Dermis lymphatic vessel endothelial cell (primary cell): Measurements from ENCODE around the gene LRRC57. TPM values are rescaled to one million over a fixed set of nuclear protein-coding genes. Genes with fewer than 3 reads are reported as not detected.

Experiments used
- total RNA-seq: library from RNA; depleted of rRNA; stranded (reverse); fragments of >200 nt; gene quantifications from 2 replicates; pipeline ENCODE4 v1.2.1, GENCODE V29; 2014

Gene LRRC57
- 15.4 and 18.7 TPM in 2 replicates for total RNA-seq

GRCh38 chr15:42548249-42549031 lies at the start of gene LRRC57, which contains the start of gene HAUS2:
Gene LRRC57, minus strand, starts transcription at chr15:42548793. Its CDS starts 359 bp downstream, at chr15:42548434.
Gene HAUS2, plus strand, starts transcription at chr15:42548838. Its CDS starts 35 bp downstream, at chr15:42548873.

GRCh38 chr15:42575188-42576039 lies 26.8 kb upstream of the LRRC57 start, which contains the start of gene STARD9:
Gene STARD9, plus strand, starts transcription at chr15:42575606. Its CDS starts 110 bp downstream, at chr15:42575716.

GRCh38 chr15:42495361-42496212 lies 53.0 kb downstream of the LRRC57 start, which contains the start of gene SNAP23:
Gene SNAP23, plus strand, starts transcription at chr15:42495634. Its CDS starts 16,213 bp downstream, at chr15:42511847.

GRCh38 chr15:42490671-42491538 lies 57.7 kb downstream of the LRRC57 start, which contains the start of gene ZNF106:
Gene ZNF106, minus strand, starts transcription at chr15:42491141. Its CDS starts 18,852 bp downstream, at chr15:42472289.

Other genes with a start within 250 kb of the LRRC57 start
- gene CAPN3, start 189.3 kb downstream of the LRRC57 start, total RNA-seq, result 0.65 and 0.69 TPM in 2 replicates
- gene ZNF106, start 57.7 kb downstream of the LRRC57 start, total RNA-seq, result 30.0 and 37.9 TPM in 2 replicates
- gene SNAP23, start 53.2 kb downstream of the LRRC57 start, total RNA-seq, result 186 and 197 TPM in 2 replicates
- 22.9 and 23.1 TPM in 2 replicates for gene HAUS2, start within 50 bp of the LRRC57 start, total RNA-seq
- 6.9 and 7.6 TPM in 2 replicates for gene STARD9, start 26.8 kb upstream of the LRRC57 start, total RNA-seq
- gene CDAN1, start 188.3 kb upstream of the LRRC57 start, total RNA-seq, result 9.2 and 9.5 TPM in 2 replicates